HEK293 (cell line): ENCODE data around the gene BATF2.

Experiments
- BCL11A ChIP-seq: fragments of 450-650 bp; formaldehyde crosslinking; IDR thresholded peaks from 2 replicates; pipeline ENCODE4 v1.5.1; 2016; ENCODE audit warnings: low read depth, missing biosample characterization, missing genetic modification characterization
- KLF10 ChIP-seq: fragments of 450-650 bp; IDR thresholded peaks from 2 replicates; pipeline ENCODE4 v1.5.1; 2018; ENCODE audit warnings: missing biosample characterization, mild to moderate bottlenecking, missing genetic modification characterization
- TCF7L2 ChIP-seq: IDR thresholded peaks from 2 replicates; pipeline ENCODE4 v1.6.1; 2011; ENCODE audit warnings: low read depth, mild to moderate bottlenecking, inconsistent platforms, low read length, moderate library complexity, borderline replicate concordance
- ZBTB17 ChIP-seq: fragments of 450-650 bp; formaldehyde crosslinking; IDR thresholded peaks from 2 replicates; pipeline ENCODE4 v1.5.1; 2016; ENCODE audit warnings: missing biosample characterization, missing genetic modification characterization
- ZFP69B ChIP-seq: fragments of 450-650 bp; formaldehyde crosslinking; IDR thresholded peaks from 2 replicates; pipeline ENCODE4 v1.5.1; 2016; ENCODE audit warnings: missing biosample characterization, missing genetic modification characterization
- ZNF121 ChIP-seq: fragments of 450-650 bp; formaldehyde crosslinking; IDR thresholded peaks from 2 replicates; pipeline ENCODE4 v1.5.1; 2016; ENCODE audit warnings: missing biosample characterization, missing genetic modification characterization
- ZNF202 ChIP-seq: fragments of 450-650 bp; formaldehyde crosslinking; IDR thresholded peaks from 2 replicates; pipeline ENCODE4 v1.5.1; 2016; ENCODE audit warnings: missing biosample characterization, missing genetic modification characterization, borderline replicate concordance
- ZNF214 ChIP-seq: fragments of 450-650 bp; formaldehyde crosslinking; IDR thresholded peaks from 2 replicates; pipeline ENCODE4 v1.5.1; 2017; ENCODE audit warnings: missing biosample characterization, mild to moderate bottlenecking, missing genetic modification characterization, borderline replicate concordance
- ZNF311 ChIP-seq: fragments of 450-650 bp; formaldehyde crosslinking; IDR thresholded peaks from 2 replicates; pipeline ENCODE4 v1.5.1; 2017; ENCODE audit warnings: missing biosample characterization, missing genetic modification characterization, borderline replicate concordance
- ZNF555 ChIP-seq: fragments of 450-650 bp; formaldehyde crosslinking; conservative IDR thresholded peaks from 2 replicates; pipeline ENCODE4 v1.5.1; 2017; ENCODE audit warnings: missing biosample characterization, mild to moderate bottlenecking, missing genetic modification characterization, inconsistent platforms
- ZNF596 ChIP-seq: fragments of 450-650 bp; IDR thresholded peaks from 2 replicates; pipeline ENCODE4 v1.5.0; 2018; ENCODE audit warnings: missing biosample characterization, mild to moderate bottlenecking, missing genetic modification characterization, moderate library complexity
- ZNF600 ChIP-seq: fragments of 450-650 bp; formaldehyde crosslinking; IDR thresholded peaks from 2 replicates; pipeline ENCODE4 v1.5.1; 2016; ENCODE audit warnings: missing biosample characterization, missing genetic modification characterization
- ZSCAN30 ChIP-seq: fragments of 450-650 bp; IDR thresholded peaks from 2 replicates; pipeline ENCODE4 v1.5.1; 2018; ENCODE audit warnings: missing biosample characterization, mild to moderate bottlenecking, missing genetic modification characterization, moderate library complexity
- TF ChIP-seq, protein P1 (sequence below): fragments of 450-650 bp; formaldehyde crosslinking; conservative IDR thresholded peaks from 2 replicates; pipeline ENCODE4 v1.5.1; 2016; ENCODE audit warnings: low read depth, missing biosample characterization, missing genetic modification characterization
- TF ChIP-seq, protein P2 (sequence below): fragments of 450-650 bp; formaldehyde crosslinking; IDR thresholded peaks from 2 replicates; pipeline ENCODE4 v1.5.1; 2016; ENCODE audit warnings: missing biosample characterization, missing genetic modification characterization
- TF ChIP-seq, protein P3 (sequence below): fragments of 450-650 bp; formaldehyde crosslinking; IDR thresholded peaks from 2 replicates; pipeline ENCODE4 v1.5.1; 2017; ENCODE audit warnings: missing biosample characterization, mild to moderate bottlenecking, missing genetic modification characterization, moderate library complexity
- TF ChIP-seq, protein P4 (sequence below): fragments of 450-650 bp; formaldehyde crosslinking; IDR thresholded peaks from 2 replicates; pipeline ENCODE4 v1.5.1; 2016; ENCODE audit warnings: missing biosample characterization, missing genetic modification characterization, borderline replicate concordance
- TF ChIP-seq, protein P5 (sequence below): fragments of 450-650 bp; formaldehyde crosslinking; IDR thresholded peaks from 2 replicates; pipeline ENCODE4 v1.5.1; 2016; ENCODE audit warnings: missing biosample characterization, missing genetic modification characterization
- TF ChIP-seq, protein P6 (sequence below): fragments of 450-650 bp; formaldehyde crosslinking; IDR thresholded peaks from 2 replicates; pipeline ENCODE4 v1.5.1; 2017; ENCODE audit warnings: missing biosample characterization, missing genetic modification characterization

BATF2 gene

DNA sequence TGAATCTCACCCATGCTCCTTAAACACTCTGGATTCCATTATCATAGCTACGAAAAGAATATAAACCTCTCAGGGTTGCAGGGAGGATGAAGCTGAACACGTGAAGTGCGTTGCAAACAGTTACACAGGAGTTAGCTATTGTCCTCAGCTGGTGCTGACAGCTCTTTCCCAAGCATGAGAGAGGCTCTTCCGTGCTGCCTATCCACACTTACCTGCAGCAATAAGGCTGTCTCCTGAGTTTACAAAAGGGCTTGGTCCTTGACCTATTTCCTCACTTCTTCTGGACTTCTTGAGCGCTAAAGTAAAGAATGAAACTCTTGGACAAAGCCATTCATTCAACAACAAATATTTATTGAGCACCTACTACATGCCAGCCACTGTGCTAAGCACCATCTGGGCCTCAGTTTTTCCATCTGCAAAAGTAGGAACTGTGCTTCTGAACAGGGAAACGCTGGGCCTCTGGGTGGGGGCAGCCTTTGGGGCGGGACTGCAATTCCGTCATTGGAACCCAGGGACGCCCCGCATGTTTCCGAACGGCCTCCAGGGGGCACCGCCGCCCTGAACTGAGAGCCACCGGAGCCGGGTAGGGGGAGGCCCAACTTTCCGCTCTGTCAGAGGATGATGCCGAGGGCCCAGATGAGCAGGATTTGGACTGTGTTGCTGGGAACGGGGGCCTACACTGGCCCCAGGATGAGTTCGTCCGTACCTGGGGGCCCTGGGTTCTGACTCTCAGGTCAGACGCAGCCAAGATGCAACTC is 16.5 kb upstream of the BATF2 start (continued):
- peak; percentile 89 for TF ChIP-seq ZBTB17 (tag by site-specific recombination)
- TF ChIP-seq, protein P1, sequence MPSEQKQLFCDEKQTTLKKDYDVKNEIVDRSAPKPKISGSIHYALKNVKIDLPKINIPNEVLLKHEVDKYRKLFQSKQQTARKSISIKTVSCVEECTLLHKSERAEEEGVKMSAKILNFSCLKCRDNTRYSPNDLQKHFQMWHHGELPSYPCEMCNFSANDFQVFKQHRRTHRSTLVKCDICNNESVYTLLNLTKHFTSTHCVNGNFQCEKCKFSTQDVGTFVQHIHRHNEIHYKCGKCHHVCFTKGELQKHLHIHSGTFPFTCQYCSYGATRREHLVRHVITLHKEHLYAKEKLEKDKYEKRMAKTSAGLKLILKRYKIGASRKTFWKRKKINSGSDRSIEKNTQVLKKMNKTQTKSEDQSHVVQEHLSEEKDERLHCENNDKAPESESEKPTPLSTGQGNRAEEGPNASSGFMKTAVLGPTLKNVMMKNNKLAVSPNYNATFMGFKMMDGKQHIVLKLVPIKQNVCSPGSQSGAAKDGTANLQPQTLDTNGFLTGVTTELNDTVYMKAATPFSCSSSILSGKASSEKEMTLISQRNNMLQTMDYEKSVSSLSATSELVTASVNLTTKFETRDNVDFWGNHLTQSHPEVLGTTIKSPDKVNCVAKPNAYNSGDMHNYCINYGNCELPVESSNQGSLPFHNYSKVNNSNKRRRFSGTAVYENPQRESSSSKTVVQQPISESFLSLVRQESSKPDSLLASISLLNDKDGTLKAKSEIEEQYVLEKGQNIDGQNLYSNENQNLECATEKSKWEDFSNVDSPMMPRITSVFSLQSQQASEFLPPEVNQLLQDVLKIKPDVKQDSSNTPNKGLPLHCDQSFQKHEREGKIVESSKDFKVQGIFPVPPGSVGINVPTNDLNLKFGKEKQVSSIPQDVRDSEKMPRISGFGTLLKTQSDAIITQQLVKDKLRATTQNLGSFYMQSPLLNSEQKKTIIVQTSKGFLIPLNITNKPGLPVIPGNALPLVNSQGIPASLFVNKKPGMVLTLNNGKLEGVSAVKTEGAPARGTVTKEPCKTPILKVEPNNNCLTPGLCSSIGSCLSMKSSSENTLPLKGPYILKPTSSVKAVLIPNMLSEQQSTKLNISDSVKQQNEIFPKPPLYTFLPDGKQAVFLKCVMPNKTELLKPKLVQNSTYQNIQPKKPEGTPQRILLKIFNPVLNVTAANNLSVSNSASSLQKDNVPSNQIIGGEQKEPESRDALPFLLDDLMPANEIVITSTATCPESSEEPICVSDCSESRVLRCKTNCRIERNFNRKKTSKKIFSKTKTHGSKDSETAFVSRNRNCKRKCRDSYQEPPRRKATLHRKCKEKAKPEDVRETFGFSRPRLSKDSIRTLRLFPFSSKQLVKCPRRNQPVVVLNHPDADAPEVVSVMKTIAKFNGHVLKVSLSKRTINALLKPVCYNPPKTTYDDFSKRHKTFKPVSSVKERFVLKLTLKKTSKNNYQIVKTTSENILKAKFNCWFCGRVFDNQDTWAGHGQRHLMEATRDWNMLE (tag by site-specific recombination), result no peak
- no peak for TF ChIP-seq ZNF121 (tag by site-specific recombination)
- TF ChIP-seq, protein P2, sequence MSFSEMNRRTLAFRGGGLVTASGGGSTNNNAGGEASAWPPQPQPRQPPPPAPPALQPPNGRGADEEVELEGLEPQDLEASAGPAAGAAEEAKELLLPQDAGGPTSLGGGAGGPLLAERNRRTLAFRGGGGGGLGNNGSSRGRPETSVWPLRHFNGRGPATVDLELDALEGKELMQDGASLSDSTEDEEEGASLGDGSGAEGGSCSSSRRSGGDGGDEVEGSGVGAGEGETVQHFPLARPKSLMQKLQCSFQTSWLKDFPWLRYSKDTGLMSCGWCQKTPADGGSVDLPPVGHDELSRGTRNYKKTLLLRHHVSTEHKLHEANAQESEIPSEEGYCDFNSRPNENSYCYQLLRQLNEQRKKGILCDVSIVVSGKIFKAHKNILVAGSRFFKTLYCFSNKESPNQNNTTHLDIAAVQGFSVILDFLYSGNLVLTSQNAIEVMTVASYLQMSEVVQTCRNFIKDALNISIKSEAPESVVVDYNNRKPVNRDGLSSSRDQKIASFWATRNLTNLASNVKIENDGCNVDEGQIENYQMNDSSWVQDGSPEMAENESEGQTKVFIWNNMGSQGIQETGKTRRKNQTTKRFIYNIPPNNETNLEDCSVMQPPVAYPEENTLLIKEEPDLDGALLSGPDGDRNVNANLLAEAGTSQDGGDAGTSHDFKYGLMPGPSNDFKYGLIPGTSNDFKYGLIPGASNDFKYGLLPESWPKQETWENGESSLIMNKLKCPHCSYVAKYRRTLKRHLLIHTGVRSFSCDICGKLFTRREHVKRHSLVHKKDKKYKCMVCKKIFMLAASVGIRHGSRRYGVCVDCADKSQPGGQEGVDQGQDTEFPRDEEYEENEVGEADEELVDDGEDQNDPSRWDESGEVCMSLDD, result no peak
- no peak for TF ChIP-seq ZNF555
- TF ChIP-seq, protein P3, sequence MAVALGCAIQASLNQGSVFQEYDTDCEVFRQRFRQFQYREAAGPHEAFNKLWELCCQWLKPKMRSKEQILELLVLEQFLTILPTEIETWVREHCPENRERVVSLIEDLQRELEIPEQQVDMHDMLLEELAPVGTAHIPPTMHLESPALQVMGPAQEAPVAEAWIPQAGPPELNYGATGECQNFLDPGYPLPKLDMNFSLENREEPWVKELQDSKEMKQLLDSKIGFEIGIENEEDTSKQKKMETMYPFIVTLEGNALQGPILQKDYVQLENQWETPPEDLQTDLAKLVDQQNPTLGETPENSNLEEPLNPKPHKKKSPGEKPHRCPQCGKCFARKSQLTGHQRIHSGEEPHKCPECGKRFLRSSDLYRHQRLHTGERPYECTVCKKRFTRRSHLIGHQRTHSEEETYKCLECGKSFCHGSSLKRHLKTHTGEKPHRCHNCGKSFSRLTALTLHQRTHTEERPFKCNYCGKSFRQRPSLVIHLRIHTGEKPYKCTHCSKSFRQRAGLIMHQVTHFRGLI, result no peak; the same call in 1 of the 2 replicates
- no peak; the same call in 1 of the 2 replicates for TF ChIP-seq ZFP69B (tag by site-specific recombination)
- TF ChIP-seq ZNF311 (tag by site-specific recombination), result no peak
- TF ChIP-seq, protein P4, sequence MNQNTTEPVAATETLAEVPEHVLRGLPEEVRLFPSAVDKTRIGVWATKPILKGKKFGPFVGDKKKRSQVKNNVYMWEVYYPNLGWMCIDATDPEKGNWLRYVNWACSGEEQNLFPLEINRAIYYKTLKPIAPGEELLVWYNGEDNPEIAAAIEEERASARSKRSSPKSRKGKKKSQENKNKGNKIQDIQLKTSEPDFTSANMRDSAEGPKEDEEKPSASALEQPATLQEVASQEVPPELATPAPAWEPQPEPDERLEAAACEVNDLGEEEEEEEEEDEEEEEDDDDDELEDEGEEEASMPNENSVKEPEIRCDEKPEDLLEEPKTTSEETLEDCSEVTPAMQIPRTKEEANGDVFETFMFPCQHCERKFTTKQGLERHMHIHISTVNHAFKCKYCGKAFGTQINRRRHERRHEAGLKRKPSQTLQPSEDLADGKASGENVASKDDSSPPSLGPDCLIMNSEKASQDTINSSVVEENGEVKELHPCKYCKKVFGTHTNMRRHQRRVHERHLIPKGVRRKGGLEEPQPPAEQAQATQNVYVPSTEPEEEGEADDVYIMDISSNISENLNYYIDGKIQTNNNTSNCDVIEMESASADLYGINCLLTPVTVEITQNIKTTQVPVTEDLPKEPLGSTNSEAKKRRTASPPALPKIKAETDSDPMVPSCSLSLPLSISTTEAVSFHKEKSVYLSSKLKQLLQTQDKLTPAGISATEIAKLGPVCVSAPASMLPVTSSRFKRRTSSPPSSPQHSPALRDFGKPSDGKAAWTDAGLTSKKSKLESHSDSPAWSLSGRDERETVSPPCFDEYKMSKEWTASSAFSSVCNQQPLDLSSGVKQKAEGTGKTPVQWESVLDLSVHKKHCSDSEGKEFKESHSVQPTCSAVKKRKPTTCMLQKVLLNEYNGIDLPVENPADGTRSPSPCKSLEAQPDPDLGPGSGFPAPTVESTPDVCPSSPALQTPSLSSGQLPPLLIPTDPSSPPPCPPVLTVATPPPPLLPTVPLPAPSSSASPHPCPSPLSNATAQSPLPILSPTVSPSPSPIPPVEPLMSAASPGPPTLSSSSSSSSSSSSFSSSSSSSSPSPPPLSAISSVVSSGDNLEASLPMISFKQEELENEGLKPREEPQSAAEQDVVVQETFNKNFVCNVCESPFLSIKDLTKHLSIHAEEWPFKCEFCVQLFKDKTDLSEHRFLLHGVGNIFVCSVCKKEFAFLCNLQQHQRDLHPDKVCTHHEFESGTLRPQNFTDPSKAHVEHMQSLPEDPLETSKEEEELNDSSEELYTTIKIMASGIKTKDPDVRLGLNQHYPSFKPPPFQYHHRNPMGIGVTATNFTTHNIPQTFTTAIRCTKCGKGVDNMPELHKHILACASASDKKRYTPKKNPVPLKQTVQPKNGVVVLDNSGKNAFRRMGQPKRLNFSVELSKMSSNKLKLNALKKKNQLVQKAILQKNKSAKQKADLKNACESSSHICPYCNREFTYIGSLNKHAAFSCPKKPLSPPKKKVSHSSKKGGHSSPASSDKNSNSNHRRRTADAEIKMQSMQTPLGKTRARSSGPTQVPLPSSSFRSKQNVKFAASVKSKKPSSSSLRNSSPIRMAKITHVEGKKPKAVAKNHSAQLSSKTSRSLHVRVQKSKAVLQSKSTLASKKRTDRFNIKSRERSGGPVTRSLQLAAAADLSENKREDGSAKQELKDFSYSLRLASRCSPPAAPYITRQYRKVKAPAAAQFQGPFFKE (tag by site-specific recombination), result no peak
- no peak for TF ChIP-seq BCL11A (tag by site-specific recombination)
- TF ChIP-seq, protein P5, sequence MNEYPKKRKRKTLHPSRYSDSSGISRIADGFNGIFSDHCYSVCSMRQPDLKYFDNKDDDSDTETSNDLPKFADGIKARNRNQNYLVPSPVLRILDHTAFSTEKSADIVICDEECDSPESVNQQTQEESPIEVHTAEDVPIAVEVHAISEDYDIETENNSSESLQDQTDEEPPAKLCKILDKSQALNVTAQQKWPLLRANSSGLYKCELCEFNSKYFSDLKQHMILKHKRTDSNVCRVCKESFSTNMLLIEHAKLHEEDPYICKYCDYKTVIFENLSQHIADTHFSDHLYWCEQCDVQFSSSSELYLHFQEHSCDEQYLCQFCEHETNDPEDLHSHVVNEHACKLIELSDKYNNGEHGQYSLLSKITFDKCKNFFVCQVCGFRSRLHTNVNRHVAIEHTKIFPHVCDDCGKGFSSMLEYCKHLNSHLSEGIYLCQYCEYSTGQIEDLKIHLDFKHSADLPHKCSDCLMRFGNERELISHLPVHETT, result no peak
- TF ChIP-seq, protein P6, sequence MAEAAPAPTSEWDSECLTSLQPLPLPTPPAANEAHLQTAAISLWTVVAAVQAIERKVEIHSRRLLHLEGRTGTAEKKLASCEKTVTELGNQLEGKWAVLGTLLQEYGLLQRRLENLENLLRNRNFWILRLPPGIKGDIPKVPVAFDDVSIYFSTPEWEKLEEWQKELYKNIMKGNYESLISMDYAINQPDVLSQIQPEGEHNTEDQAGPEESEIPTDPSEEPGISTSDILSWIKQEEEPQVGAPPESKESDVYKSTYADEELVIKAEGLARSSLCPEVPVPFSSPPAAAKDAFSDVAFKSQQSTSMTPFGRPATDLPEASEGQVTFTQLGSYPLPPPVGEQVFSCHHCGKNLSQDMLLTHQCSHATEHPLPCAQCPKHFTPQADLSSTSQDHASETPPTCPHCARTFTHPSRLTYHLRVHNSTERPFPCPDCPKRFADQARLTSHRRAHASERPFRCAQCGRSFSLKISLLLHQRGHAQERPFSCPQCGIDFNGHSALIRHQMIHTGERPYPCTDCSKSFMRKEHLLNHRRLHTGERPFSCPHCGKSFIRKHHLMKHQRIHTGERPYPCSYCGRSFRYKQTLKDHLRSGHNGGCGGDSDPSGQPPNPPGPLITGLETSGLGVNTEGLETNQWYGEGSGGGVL (tag by site-specific recombination), result no peak
- no peak for TF ChIP-seq TCF7L2
- TF ChIP-seq ZNF202 (tag by site-specific recombination), result no peak
- peak; percentile 94 for TF ChIP-seq ZNF600 (tag by site-specific recombination)
- no peak for TF ChIP-seq ZNF596 (tag by site-specific recombination)
- TF ChIP-seq ZSCAN30 (tag by site-specific recombination), result 0 out of 2 replicates have a peak, but pooled peaks have one; percentile 81
- no peak for TF ChIP-seq ZNF214 (tag by site-specific recombination)
- no peak for TF ChIP-seq KLF10 (tag by site-specific recombination)
